GM10266 (cell line): ENCODE measurements around the gene RDH13.
"Not testable (repeated sequence)": the region's sequence is repeated elsewhere in the genome, so short reads cannot be mapped to it uniquely, and the experiment has no call there.

Experiments
- DNase-seq: peaks from one replicate; pipeline ENCODE4 v3.0.0; 2012; ENCODE audit errors: extremely low spot score
- CTCF ChIP-seq: IDR thresholded peaks from 2 replicates; pipeline ENCODE4 v1.5.1; 2012; ENCODE audit warnings: mild to moderate bottlenecking, low read depth; ENCODE audit not compliant: control insufficient read depth, insufficient read depth; ENCODE audit errors: missing control alignments

RDH13 gene

GRCh38 chr19:55044771-55045716 lies 17.9 kb downstream of the RDH13 start:
- no peak for TF ChIP-seq CTCF
- no peak for DNase-seq

GRCh38 chr19:55044286-55044685 lies 18.7 kb downstream of the RDH13 start:
- DNase-seq: no peak
- TF ChIP-seq CTCF: no peak

GRCh38 chr19:55042688-55043087 lies 20.3 kb downstream of the RDH13 start:
- no peak for TF ChIP-seq CTCF
- DNase-seq: no peak

- no peak for TF ChIP-seq CTCF
- DNase-seq: no peak
Observed at GRCh38 chr19:55042344-55042678, 20.6 kb downstream of the RDH13 start.

- no peak for DNase-seq
- TF ChIP-seq CTCF: no peak
Observed at GRCh38 chr19:55041627-55042343, 21.2 kb downstream of the RDH13 start.

GRCh38 chr19:55041244-55041626 lies 21.7 kb downstream of the RDH13 start:
- no peak for DNase-seq
- no peak for TF ChIP-seq CTCF

GRCh38 chr19:55040654-55041053 lies 22.3 kb downstream of the RDH13 start:
- DNase-seq: not testable (repeated sequence)

GRCh38 chr19:55037603-55038002 lies 25.3 kb downstream of the RDH13 start:
- DNase-seq: not testable (repeated sequence)
